GM12892 (cell line): ENCODE results near the gene CSK.

Source experiments
- POLR2A ChIP-seq: IDR thresholded peaks from 2 replicates; pipeline ENCODE4 v1.6.1; 2011; ENCODE audit warnings: low read depth, low read length, control low read depth
- POLR2AphosphoS5 ChIP-seq: IDR thresholded peaks from 2 replicates; pipeline ENCODE4 v1.6.1; 2011; ENCODE audit warnings: low read depth, low read length, control low read depth

GRCh38 chr15:74770211-74770903, 11.5 kb upstream of the CSK start:
- TF ChIP-seq POLR2A, result no peak
- TF ChIP-seq POLR2AphosphoS5, result no peak
